K562 (cell line): Measurements from ENCODE around the gene ADAR. TPM values are rescaled to one million over a fixed set of nuclear protein-coding genes. Genes with fewer than 3 reads are reported as not detected.

Experiments used
- ATF1 ChIP-seq, 2 experiments: fragments of 450-650 bp in 1 of 2; IDR thresholded peaks; 2 replicates each; pipeline ENCODE4 v1.6.1; 2016; ENCODE audit warnings: missing compliant biosample characterization in 1 of 2, missing genetic modification characterization in 1 of 2
- CBFA2T2 ChIP-seq: fragments of 450-650 bp; conservative IDR thresholded peaks from 2 replicates; pipeline ENCODE4 v1.6.1; 2017; ENCODE audit warnings: mild to moderate bottlenecking
- DPF2 ChIP-seq: fragments of 450-650 bp; IDR thresholded peaks from 2 replicates; pipeline ENCODE4 v1.6.1; 2016
- HDAC1 ChIP-seq, 2 experiments: fragments of 450-650 bp; IDR thresholded peaks; 2 replicates each; pipeline ENCODE4 v1.6.1; 2016 to 2017; ENCODE audit warnings: inconsistent platforms in 1 of 2, mild to moderate bottlenecking in 1 of 2, moderate library complexity in 1 of 2
- KDM1A ChIP-seq, 2 experiments: fragments of 450-650 bp; IDR thresholded peaks; 2 replicates each; pipeline ENCODE4 v1.6.1; 2016; ENCODE audit warnings: mild to moderate bottlenecking in 2 of 2
- KHSRP ChIP-seq: fragments of 450-650 bp; IDR thresholded peaks from 2 replicates; pipeline ENCODE4 v1.6.1; 2017
- MEIS2 ChIP-seq: fragments of 450-650 bp; IDR thresholded peaks from 2 replicates; pipeline ENCODE4 v1.6.1; 2014; ENCODE audit warnings: mild to moderate bottlenecking; ENCODE audit not compliant: partially characterized antibody
- NCOA1 ChIP-seq: fragments of 450-650 bp; IDR thresholded peaks from 2 replicates; pipeline ENCODE4 v1.6.1; 2016; ENCODE audit warnings: low read depth
- NFYB ChIP-seq: IDR thresholded peaks from 2 replicates; pipeline ENCODE4 v1.6.1; 2011; ENCODE audit warnings: mild to moderate bottlenecking, moderate library complexity; ENCODE audit not compliant: insufficient read length; ENCODE audit errors: extremely low read depth
- NR3C1 ChIP-seq: sonication (generic); formaldehyde crosslinking; IDR thresholded peaks from 2 replicates; pipeline ENCODE4 v1.8.1; 2022; ENCODE audit warnings: missing genetic modification reagents
- PHB2 ChIP-seq: fragments of 450-650 bp; IDR thresholded peaks from 2 replicates; pipeline ENCODE4 v1.6.1; 2017; ENCODE audit warnings: low read depth
- POLR2A ChIP-seq: fragments of 450-650 bp; conservative IDR thresholded peaks from 2 replicates; pipeline ENCODE4 v1.6.1; 2016
- SAFB2 ChIP-seq: fragments of 200-400 bp; formaldehyde crosslinking; IDR thresholded peaks from 2 replicates; pipeline ENCODE4 v1.6.1; 2018; ENCODE audit warnings: borderline replicate concordance, low read length, low read depth, moderate library complexity; ENCODE audit not compliant: severe bottlenecking
- SRSF9 ChIP-seq: fragments of 200-400 bp; formaldehyde crosslinking; IDR thresholded peaks from 2 replicates; pipeline ENCODE4 v1.6.1; 2017; ENCODE audit warnings: low read depth, low read length, borderline replicate concordance
- TCFL5 ChIP-seq: fragments of 250-450 bp; sonication (Bioruptor Pico); conservative IDR thresholded peaks from 2 replicates; pipeline ENCODE4 v1.6.1; 2021; ENCODE audit warnings: mild to moderate bottlenecking, moderate library complexity, matching md5 sums
- XRCC3 ChIP-seq: fragments of 450-650 bp; IDR thresholded peaks from 2 replicates; pipeline ENCODE4 v1.6.1; 2017; ENCODE audit warnings: mild to moderate bottlenecking, moderate library complexity
- ZBTB8A ChIP-seq: fragments of 450-650 bp; IDR thresholded peaks from 2 replicates; pipeline ENCODE4 v1.6.1; 2018; ENCODE audit warnings: mild to moderate bottlenecking, moderate library complexity; ENCODE audit not compliant: partially characterized antibody
- ZKSCAN8 ChIP-seq: fragments of 200-800 bp; sonication (Bioruptor generic); IDR thresholded peaks from 2 replicates; pipeline ENCODE4 v1.6.1; 2016; ENCODE audit warnings: missing genetic modification characterization, missing compliant biosample characterization
- ZNF12 ChIP-seq: sonication (generic); formaldehyde crosslinking; IDR thresholded peaks from 2 replicates; pipeline ENCODE4 v1.4.0; 2020; ENCODE audit warnings: mild to moderate bottlenecking, missing genetic modification reagents
- ZNF239 ChIP-seq: fragments of 250-450 bp; sonication (Bioruptor Pico); IDR thresholded peaks from 2 replicates; pipeline ENCODE4 v1.4.0; 2020; ENCODE audit warnings: mild to moderate bottlenecking
- polyA plus RNA-seq, 8 experiments: library from polyadenylated mRNA; depleted of rRNA in 4 of 8; stranded (reverse) in 5 of 8; unstranded in 3 of 8; fragments of >200 nt; fragmentation: Nextera tagmentation in 2 of 8; fragmentation: Illumina TruSeq in 1 of 8; extraction: Ambion mirVana in 2 of 8; extraction: Trizol in 1 of 8; gene quantifications; 2 replicates each; pipeline versions ENCODE4 v1.2.1 to v1.2.3, GENCODE V29; 2011 to 2014; ENCODE audit warnings: inconsistent platforms in 1 of 8, missing spikeins in 1 of 8
- total RNA-seq, 7 experiments: library from RNA; depleted of rRNA in 6 of 7; stranded (reverse); fragments of >200 nt in 6 of 7; fragmentation: Illumina TruSeq in 2 of 7; extraction: Trizol in 2 of 7; gene quantifications; 2 replicates each; pipeline versions ENCODE4 v1.2.1 to v1.2.3, GENCODE V29; 2011 to 2021; ENCODE audit warnings: low replicate concordance in 1 of 7
- TF ChIP-seq, protein P1 (sequence below): fragments of 450-650 bp; IDR thresholded peaks from 2 replicates; pipeline ENCODE4 v1.7.0; 2016; ENCODE audit warnings: borderline replicate concordance
- TF ChIP-seq, protein P2 (sequence below), 2 experiments: fragments of 450-650 bp in 1 of 2; sonication (generic) in 1 of 2; formaldehyde crosslinking in 1 of 2; IDR thresholded peaks in 1 of 2; conservative IDR thresholded peaks in 1 of 2; 2 replicates each; pipeline versions ENCODE4 v1.6.1 to v1.8.1; 2016 to 2023; ENCODE audit warnings: mild to moderate bottlenecking in 2 of 2, moderate library complexity in 2 of 2, inconsistent platforms in 1 of 2, missing genetic modification reagents in 1 of 2
- TF ChIP-seq, protein P3 (sequence below): fragments of 450-650 bp; formaldehyde crosslinking; IDR thresholded peaks from 2 replicates; pipeline ENCODE4 v1.4.0; 2020; ENCODE audit warnings: mild to moderate bottlenecking, mixed read lengths
- TF ChIP-seq, protein P4 (sequence below): IDR thresholded peaks from 2 replicates; pipeline ENCODE4 v1.6.1; 2011; ENCODE audit warnings: borderline replicate concordance, low read depth, mild to moderate bottlenecking, moderate library complexity, low read length; ENCODE audit not compliant: insufficient read depth, poor library complexity, severe bottlenecking

Gene ADAR
- total and polyA plus RNA-seq, 9 of the 15 experiments (the other 6 are each of a cell fraction or from before 2014, with no cell fraction given) = 30.1 to 123 (median 60.2) TPM

DNA sequence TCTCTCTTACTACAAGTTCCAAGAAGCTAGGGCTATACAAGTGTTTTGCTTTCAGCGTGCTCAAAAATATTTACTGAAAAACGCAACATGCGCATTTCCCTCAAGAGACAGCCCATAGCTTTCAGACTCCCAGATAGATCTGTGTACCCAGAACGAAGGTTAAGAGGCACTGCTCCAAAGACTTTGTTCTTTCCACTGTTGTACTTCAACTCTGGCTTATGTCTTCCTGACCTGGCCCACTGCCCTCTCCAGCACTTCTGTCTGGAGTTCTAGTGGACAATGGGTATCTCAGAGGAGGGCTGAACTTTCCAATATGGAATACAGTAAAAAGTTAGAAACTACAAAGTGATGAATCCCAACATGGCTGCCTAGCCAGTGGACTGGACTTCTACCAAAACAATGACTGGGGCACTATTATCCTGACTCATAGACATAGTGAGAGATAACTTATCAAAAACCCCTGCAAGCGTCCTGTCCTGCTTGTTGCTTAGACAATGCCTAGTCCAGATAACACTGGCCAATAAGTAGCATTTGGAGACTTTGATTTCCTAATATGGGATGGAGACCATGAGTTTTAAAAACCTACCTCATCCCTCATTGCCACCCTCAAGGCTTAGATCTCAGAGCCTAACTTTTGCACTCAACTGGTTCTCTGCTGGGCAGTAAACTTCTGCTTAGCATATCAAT, 8.8 kb upstream of the ADAR start (continued):
- TF ChIP-seq ZNF239 (CRISPR knock-in tag) (no peak), NCOA1 (no peak), TCFL5 (CRISPR knock-in tag) (no peak), HDAC1 (IDR thresholded peaks at IDR 0.05) (no peak), SAFB2 (no peak), POLR2A (no peak), NFYB (no peak), SRSF9 (no peak), ZKSCAN8 (CRISPR knock-in tag) (no peak; the same call in 1 of the 2 replicates), DPF2 (peak; percentile 53), ZNF12 (CRISPR knock-in tag) (no peak), NR3C1 (CRISPR knock-in tag) (no peak), MEIS2 (no peak), ZBTB8A (no peak), KDM1A (IDR thresholded peaks at IDR 0.05) (peak; percentile 67; a peak in 2 of 4 replicates), XRCC3 (no peak), PHB2 (no peak), KHSRP (no peak), ATF1 (CRISPR knock-in tag; IDR thresholded peaks at IDR 0.05) (no peak), ATF1 (tag; IDR thresholded peaks at IDR 0.05) (no peak), CBFA2T2 (peak; percentile 38; the same call in 1 of the 2 replicates)
- TF ChIP-seq, protein P1, sequence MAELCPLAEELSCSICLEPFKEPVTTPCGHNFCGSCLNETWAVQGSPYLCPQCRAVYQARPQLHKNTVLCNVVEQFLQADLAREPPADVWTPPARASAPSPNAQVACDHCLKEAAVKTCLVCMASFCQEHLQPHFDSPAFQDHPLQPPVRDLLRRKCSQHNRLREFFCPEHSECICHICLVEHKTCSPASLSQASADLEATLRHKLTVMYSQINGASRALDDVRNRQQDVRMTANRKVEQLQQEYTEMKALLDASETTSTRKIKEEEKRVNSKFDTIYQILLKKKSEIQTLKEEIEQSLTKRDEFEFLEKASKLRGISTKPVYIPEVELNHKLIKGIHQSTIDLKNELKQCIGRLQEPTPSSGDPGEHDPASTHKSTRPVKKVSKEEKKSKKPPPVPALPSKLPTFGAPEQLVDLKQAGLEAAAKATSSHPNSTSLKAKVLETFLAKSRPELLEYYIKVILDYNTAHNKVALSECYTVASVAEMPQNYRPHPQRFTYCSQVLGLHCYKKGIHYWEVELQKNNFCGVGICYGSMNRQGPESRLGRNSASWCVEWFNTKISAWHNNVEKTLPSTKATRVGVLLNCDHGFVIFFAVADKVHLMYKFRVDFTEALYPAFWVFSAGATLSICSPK = no peak
- TF ChIP-seq, protein P2, sequence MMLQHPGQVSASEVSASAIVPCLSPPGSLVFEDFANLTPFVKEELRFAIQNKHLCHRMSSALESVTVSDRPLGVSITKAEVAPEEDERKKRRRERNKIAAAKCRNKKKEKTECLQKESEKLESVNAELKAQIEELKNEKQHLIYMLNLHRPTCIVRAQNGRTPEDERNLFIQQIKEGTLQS (IDR thresholded peaks at IDR 0.05) = peak; percentile 38; the same call in 1 of the 2 replicates
- TF ChIP-seq, protein P2 (CRISPR knock-in tag; conservative IDR thresholded peaks at IDR 0.05) = no peak
- TF ChIP-seq, protein P3, sequence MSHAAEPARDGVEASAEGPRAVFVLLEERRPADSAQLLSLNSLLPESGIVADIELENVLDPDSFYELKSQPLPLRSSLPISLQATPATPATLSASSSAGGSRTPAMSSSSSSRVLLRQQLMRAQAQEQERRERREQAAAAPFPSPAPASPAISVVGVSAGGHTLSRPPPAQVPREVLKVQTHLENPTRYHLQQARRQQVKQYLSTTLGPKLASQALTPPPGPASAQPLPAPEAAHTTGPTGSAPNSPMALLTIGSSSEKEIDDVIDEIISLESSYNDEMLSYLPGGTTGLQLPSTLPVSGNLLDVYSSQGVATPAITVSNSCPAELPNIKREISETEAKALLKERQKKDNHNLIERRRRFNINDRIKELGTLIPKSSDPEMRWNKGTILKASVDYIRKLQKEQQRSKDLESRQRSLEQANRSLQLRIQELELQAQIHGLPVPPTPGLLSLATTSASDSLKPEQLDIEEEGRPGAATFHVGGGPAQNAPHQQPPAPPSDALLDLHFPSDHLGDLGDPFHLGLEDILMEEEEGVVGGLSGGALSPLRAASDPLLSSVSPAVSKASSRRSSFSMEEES (CRISPR knock-in tag) = no peak
- TF ChIP-seq, protein P4, sequence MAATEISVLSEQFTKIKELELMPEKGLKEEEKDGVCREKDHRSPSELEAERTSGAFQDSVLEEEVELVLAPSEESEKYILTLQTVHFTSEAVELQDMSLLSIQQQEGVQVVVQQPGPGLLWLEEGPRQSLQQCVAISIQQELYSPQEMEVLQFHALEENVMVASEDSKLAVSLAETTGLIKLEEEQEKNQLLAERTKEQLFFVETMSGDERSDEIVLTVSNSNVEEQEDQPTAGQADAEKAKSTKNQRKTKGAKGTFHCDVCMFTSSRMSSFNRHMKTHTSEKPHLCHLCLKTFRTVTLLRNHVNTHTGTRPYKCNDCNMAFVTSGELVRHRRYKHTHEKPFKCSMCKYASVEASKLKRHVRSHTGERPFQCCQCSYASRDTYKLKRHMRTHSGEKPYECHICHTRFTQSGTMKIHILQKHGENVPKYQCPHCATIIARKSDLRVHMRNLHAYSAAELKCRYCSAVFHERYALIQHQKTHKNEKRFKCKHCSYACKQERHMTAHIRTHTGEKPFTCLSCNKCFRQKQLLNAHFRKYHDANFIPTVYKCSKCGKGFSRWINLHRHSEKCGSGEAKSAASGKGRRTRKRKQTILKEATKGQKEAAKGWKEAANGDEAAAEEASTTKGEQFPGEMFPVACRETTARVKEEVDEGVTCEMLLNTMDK = no peak
